GM23338 (cell line): Measurements from ENCODE around the gene TMEM11. TPM values are rescaled to one million over a fixed set of nuclear protein-coding genes. Genes with fewer than 3 reads are reported as not detected.

ENCODE experiments used
- CREB1 ChIP-seq: fragments of 250-450 bp; sonication (Bioruptor Pico); IDR thresholded peaks from 2 replicates; pipeline ENCODE4 v1.5.0; 2020; ENCODE audit warnings: low read depth, mild to moderate bottlenecking, moderate library complexity
- EZH2 ChIP-seq: fragments of 200-600 bp; sonication (generic); IDR thresholded peaks from one replicate; pipeline ENCODE4 v1.8.0; 2017; ENCODE audit warnings: antibody characterized with exemption, mild to moderate bottlenecking, low read depth; ENCODE audit not compliant: unreplicated experiment
- POLR2AphosphoS5 ChIP-seq: IDR thresholded peaks from 2 replicates; pipeline ENCODE4 v1.6.1; 2016; ENCODE audit warnings: antibody characterized with exemption, low read depth
- STAT1 ChIP-seq: IDR thresholded peaks from one replicate; pipeline ENCODE4 v1.6.1; 2016; ENCODE audit warnings: antibody characterized with exemption; ENCODE audit not compliant: unreplicated experiment
- polyA plus RNA-seq: library from polyadenylated mRNA; unstranded; fragments of >200 nt; fragmentation: Nextera tagmentation; extraction: Ambion mirVana; gene quantifications from 2 replicates; pipeline ENCODE4 v1.2.1, GENCODE V29; 2016
- small RNA-seq: library from RNA; depleted of rRNA; stranded (forward); fragments of <200 nt; gene quantifications from one replicate; pipeline ENCODE3, GENCODE V24; 2014; ENCODE audit warnings: low replicate concordance
- total RNA-seq: library from RNA; depleted of rRNA; stranded (reverse); fragments of >200 nt; shearing (Covaris generic); gene quantifications from 2 replicates; pipeline ENCODE4 v1.2.3, GENCODE V29; 2014; rRNA removed
- TF ChIP-seq, protein P1 (sequence below), 2 experiments: fragments of 200-600 bp in 1 of 2; sonication (generic) in 1 of 2; conservative IDR thresholded peaks; 2 replicates each; pipeline versions ENCODE4 v1.5.1 to v1.6.1; 2016 to 2017; ENCODE audit warnings: antibody characterized with exemption in 2 of 2, low read depth in 2 of 2, mild to moderate bottlenecking in 2 of 2, moderate library complexity in 1 of 2
- TF ChIP-seq, protein P2 (sequence below): IDR thresholded peaks from 2 replicates; pipeline ENCODE4 v1.6.1; 2016; ENCODE audit warnings: antibody characterized with exemption

The TMEM11 gene
- total and polyA plus RNA-seq, 2 experiments from 2014 or later: 38.5 to 90.2 TPM

GRCh38 chr17:21149621-21150020, 64.3 kb downstream of the TMEM11 start (continued):
- TF ChIP-seq, protein P1, sequence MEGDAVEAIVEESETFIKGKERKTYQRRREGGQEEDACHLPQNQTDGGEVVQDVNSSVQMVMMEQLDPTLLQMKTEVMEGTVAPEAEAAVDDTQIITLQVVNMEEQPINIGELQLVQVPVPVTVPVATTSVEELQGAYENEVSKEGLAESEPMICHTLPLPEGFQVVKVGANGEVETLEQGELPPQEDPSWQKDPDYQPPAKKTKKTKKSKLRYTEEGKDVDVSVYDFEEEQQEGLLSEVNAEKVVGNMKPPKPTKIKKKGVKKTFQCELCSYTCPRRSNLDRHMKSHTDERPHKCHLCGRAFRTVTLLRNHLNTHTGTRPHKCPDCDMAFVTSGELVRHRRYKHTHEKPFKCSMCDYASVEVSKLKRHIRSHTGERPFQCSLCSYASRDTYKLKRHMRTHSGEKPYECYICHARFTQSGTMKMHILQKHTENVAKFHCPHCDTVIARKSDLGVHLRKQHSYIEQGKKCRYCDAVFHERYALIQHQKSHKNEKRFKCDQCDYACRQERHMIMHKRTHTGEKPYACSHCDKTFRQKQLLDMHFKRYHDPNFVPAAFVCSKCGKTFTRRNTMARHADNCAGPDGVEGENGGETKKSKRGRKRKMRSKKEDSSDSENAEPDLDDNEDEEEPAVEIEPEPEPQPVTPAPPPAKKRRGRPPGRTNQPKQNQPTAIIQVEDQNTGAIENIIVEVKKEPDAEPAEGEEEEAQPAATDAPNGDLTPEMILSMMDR (conservative IDR thresholded peaks at IDR 0.05; ENCODE audit: low read depth in 2 of 2): no peak
- TF ChIP-seq, protein P2, sequence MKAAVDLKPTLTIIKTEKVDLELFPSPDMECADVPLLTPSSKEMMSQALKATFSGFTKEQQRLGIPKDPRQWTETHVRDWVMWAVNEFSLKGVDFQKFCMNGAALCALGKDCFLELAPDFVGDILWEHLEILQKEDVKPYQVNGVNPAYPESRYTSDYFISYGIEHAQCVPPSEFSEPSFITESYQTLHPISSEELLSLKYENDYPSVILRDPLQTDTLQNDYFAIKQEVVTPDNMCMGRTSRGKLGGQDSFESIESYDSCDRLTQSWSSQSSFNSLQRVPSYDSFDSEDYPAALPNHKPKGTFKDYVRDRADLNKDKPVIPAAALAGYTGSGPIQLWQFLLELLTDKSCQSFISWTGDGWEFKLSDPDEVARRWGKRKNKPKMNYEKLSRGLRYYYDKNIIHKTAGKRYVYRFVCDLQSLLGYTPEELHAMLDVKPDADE: no peak
- TF ChIP-seq CREB1 (CRISPR knock-in tag) (no peak), EZH2 (no peak), STAT1 (no peak), POLR2AphosphoS5 (no peak)

Small RNA genes lying within 50 kb of the gene (small RNA-seq; reads per million reads assigned to genes)
- not detected for gene RN7SL426P

Other genes starting within 250 kb of the TMEM11 start
- gene USP22, start 171.2 kb downstream of the TMEM11 start, total RNA-seq: 285 and 296 TPM in 2 replicates
- gene USP22, start 171.2 kb downstream of the TMEM11 start, polyA plus RNA-seq: 68.9 and 77.4 TPM in 2 replicates
- gene DHRS7B, start 87.2 kb downstream of the TMEM11 start, total RNA-seq: 24.7 and 26.6 TPM in 2 replicates
- gene DHRS7B, start 87.2 kb downstream of the TMEM11 start, polyA plus RNA-seq: 26.8 and 27.9 TPM in 2 replicates
- 8.1 and 8.7 TPM in 2 replicates for gene NATD1, start 39.2 kb upstream of the TMEM11 start, total RNA-seq
- 2.1 TPM in 2 replicates for gene NATD1, start 39.2 kb upstream of the TMEM11 start, polyA plus RNA-seq
- gene MAP2K3, start 70.5 kb upstream of the TMEM11 start, total RNA-seq: 30.6 and 31.7 TPM in 2 replicates
- 28.4 and 28.5 TPM in 2 replicates for gene MAP2K3, start 70.5 kb upstream of the TMEM11 start, polyA plus RNA-seq
- gene KCNJ12, start 162.2 kb upstream of the TMEM11 start, total RNA-seq: 0.97 and 2.4 TPM in 2 replicates
- 0.42 and 0.61 TPM in 2 replicates for gene KCNJ12, start 162.2 kb upstream of the TMEM11 start, polyA plus RNA-seq